ENCODE results near the gene NCS1. TPM values are rescaled to one million over a fixed set of nuclear protein-coding genes. Genes with fewer than 3 reads are reported as not detected.
"Not testable (repeated sequence)": the region's sequence is repeated elsewhere in the genome, so short reads cannot be mapped to it uniquely, and the experiment has no call there.

NCS1 gene
- total RNA-seq, 1 donor from 2014 or later, result 54.6 TPM

GRCh38 chr9:130262061-130262745 is 90.0 kb downstream of the NCS1 start:
- no peak for DNase-seq (ENCODE audit: low spot score)

- DNase-seq (ENCODE audit: low spot score), result no peak
Measured at GRCh38 chr9:130262771-130263170, 90.6 kb downstream of the NCS1 start.

- no peak for DNase-seq (ENCODE audit: low spot score)
Measured at GRCh38 chr9:130263601-130264413, 91.6 kb downstream of the NCS1 start.

- no peak for DNase-seq (ENCODE audit: low spot score)
Measured at GRCh38 chr9:130264414-130265350, 92.5 kb downstream of the NCS1 start.

- DNase-seq (ENCODE audit: low spot score), result no peak
Measured at GRCh38 chr9:130265431-130266235, 93.4 kb downstream of the NCS1 start, which contains the start of gene HMCN2. TSS of gene HMCN2 (plus strand) at chr9:130265760. CDS start at chr9:130265879, 119 bp downstream.

- DNase-seq (ENCODE audit: low spot score), result no peak
Measured at GRCh38 chr9:130266236-130267098, 94.3 kb downstream of the NCS1 start.

- no peak for DNase-seq (ENCODE audit: low spot score)
Measured at GRCh38 chr9:130267930-130268329, 95.7 kb downstream of the NCS1 start.

GRCh38 chr9:130268521-130269211 is 96.5 kb downstream of the NCS1 start:
- no peak for DNase-seq (ENCODE audit: low spot score)

GRCh38 chr9:130271473-130271872 is 99.3 kb downstream of the NCS1 start:
- DNase-seq (ENCODE audit: low spot score), result no peak

- no peak for DNase-seq (ENCODE audit: low spot score)
Measured at GRCh38 chr9:130275156-130275555, 103.0 kb downstream of the NCS1 start.

GRCh38 chr9:130276121-130276520 is 103.9 kb downstream of the NCS1 start:
- DNase-seq (ENCODE audit: low spot score), result no peak

- no peak for DNase-seq (ENCODE audit: low spot score)
Measured at GRCh38 chr9:130276955-130277354, 104.8 kb downstream of the NCS1 start.

GRCh38 chr9:130277525-130277924 is 105.3 kb downstream of the NCS1 start:
- not testable (repeated sequence) for DNase-seq (ENCODE audit: low spot score)

- DNase-seq (ENCODE audit: low spot score), result no peak
Measured at GRCh38 chr9:130283539-130284248, 111.5 kb downstream of the NCS1 start.

GRCh38 chr9:130284249-130284625 is 112.0 kb downstream of the NCS1 start:
- no peak for DNase-seq (ENCODE audit: low spot score)

GRCh38 chr9:130284690-130285089 is 112.5 kb downstream of the NCS1 start:
- DNase-seq (ENCODE audit: low spot score), result no peak

GRCh38 chr9:130285271-130285670 is 113.1 kb downstream of the NCS1 start:
- DNase-seq (ENCODE audit: low spot score), result no peak

- DNase-seq (ENCODE audit: low spot score), result no peak
Measured at GRCh38 chr9:130286072-130286770, 114.0 kb downstream of the NCS1 start.

Data from ureter (tissue), 1 donor.